Fibroblast of lung (primary cell): Measurements from ENCODE around the gene SIGLEC10. TPM values are rescaled to one million over a fixed set of nuclear protein-coding genes. Genes with fewer than 3 reads are reported as not detected.

Source experiments
- DNase-seq, 2 donors: peaks; one replicate each; pipeline versions ENCODE4 v3.0.0 to v3.0.0-alpha.2; 2010; ENCODE audit warnings: low read depth in 2 of 2
- H2AFZ ChIP-seq: 2 replicates; pipeline ENCODE4 v1.5.1; 2012; ENCODE audit warnings: low read length, control low read depth, inconsistent platforms
- H3K27ac ChIP-seq: 2 replicates; pipeline ENCODE4 v1.5.1; 2011; ENCODE audit warnings: low read length, control low read depth; ENCODE audit not compliant: insufficient read depth
- H3K27me3 ChIP-seq: 2 replicates; pipeline ENCODE4 v1.5.1; 2011; ENCODE audit warnings: mild to moderate bottlenecking, low read length; ENCODE audit not compliant: control insufficient read depth, insufficient read depth
- H3K36me3 ChIP-seq: 2 replicates; pipeline ENCODE4 v1.5.1; 2011; ENCODE audit warnings: low read length; ENCODE audit not compliant: control insufficient read depth, insufficient read depth
- H3K4me1 ChIP-seq: 2 replicates; pipeline ENCODE4 v1.5.1; 2011; ENCODE audit warnings: low read length; ENCODE audit not compliant: control insufficient read depth, insufficient read depth; ENCODE audit errors: extremely low read depth
- H3K4me2 ChIP-seq: 2 replicates; pipeline ENCODE4 v1.5.1; 2011; ENCODE audit warnings: low read length, control low read depth; ENCODE audit not compliant: insufficient read depth; ENCODE audit errors: extremely low read depth
- H3K4me3 ChIP-seq, 4 experiments: fragments of 200-600 bp in 1 of 4; sonication (generic) in 1 of 4; replicated peaks in 1 of 4; 2 replicates each; pipeline ENCODE4 v1.5.1; 2011 to 2016; ENCODE audit warnings: low read length in 4 of 4, low read depth in 3 of 4, mild to moderate bottlenecking in 3 of 4, control low read depth in 2 of 4, inconsistent platforms in 1 of 4, mixed read lengths in 1 of 4; ENCODE audit not compliant: insufficient read depth in 1 of 4; ENCODE audit errors: control extremely low read depth in 1 of 4
- H3K79me2 ChIP-seq: 2 replicates; pipeline ENCODE4 v1.5.1; 2012; ENCODE audit warnings: mild to moderate bottlenecking, low read length, inconsistent platforms; ENCODE audit not compliant: control insufficient read depth, insufficient read depth
- H3K9ac ChIP-seq: 2 replicates; pipeline ENCODE4 v1.5.1; 2011; ENCODE audit warnings: mild to moderate bottlenecking, low read length, control low read depth; ENCODE audit not compliant: insufficient read depth
- H3K9me3 ChIP-seq: 2 replicates; pipeline ENCODE4 v1.5.1; 2012; ENCODE audit warnings: low read depth, low read length; ENCODE audit not compliant: control insufficient read depth, insufficient read depth
- H4K20me1 ChIP-seq: 2 replicates; pipeline ENCODE4 v1.5.1; 2011; ENCODE audit warnings: low read length; ENCODE audit not compliant: control insufficient read depth, insufficient read depth; ENCODE audit errors: extremely low read depth
- CTCF ChIP-seq, 2 donors: IDR thresholded peaks in 1 of 2; conservative IDR thresholded peaks in 1 of 2; 1 replicate in 1 of 2; 2 replicates in 1 of 2; pipeline ENCODE4 v1.5.1; 2011 to 2012; ENCODE audit warnings: low read length in 2 of 2, control low read depth in 1 of 2, inconsistent platforms in 1 of 2, low read depth in 1 of 2, mild to moderate bottlenecking in 1 of 2
- EZH2 ChIP-seq: IDR thresholded peaks from 2 replicates; pipeline ENCODE4 v1.5.1; 2012; ENCODE audit warnings: low read length, control low read depth, mild to moderate bottlenecking; ENCODE audit errors: missing control alignments
- polyA plus RNA-seq, 2 donors: library from polyadenylated mRNA; depleted of rRNA in 1 of 2; stranded (reverse) in 1 of 2; unstranded in 1 of 2; fragments of >200 nt; gene quantifications; 2 replicates each; pipeline ENCODE4 v1.2.1, GENCODE V29; 2011 to 2012; ENCODE audit warnings: missing spikeins in 1 of 2
- total RNA-seq: library from RNA; depleted of rRNA; stranded (reverse); fragments of >200 nt; gene quantifications from 2 replicates; pipeline ENCODE4 v1.2.1, GENCODE V29; 2014

The SIGLEC10 gene
- total and polyA plus RNA-seq, 2 donors (not counting 1 experiment from before 2014, with no cell fraction given), result not detected

DNA sequence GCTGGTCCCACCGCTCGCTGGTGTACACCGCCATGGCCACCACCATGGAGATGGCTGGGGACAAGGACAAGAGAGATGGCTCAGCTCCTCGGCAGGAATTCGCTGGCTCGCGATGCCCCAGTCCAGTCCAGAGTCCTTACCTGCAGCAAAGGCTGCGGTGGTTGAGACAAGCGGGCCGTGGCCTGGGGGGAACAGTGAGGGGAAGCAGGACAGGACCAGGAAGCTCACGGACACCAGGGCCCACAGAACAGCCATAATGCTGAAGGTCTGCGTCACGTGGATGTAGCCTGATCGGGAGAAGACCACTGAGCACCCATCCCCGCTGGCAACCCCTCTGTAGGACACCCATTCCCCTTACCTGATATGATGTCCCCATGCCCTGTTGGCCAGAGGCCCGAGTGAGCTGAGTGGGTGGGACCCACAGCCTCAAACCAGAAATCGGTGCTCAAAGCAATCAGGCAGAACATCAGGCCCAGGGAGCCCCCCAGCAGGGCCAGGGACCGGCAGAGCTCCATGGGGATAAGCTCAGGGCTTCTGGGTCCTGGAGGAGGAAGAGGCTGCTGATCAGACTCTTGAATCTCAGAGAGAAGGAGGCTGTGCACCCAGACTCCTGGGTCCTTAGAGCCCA is 45.3 kb downstream of the SIGLEC10 start:
- TF ChIP-seq EZH2 (no peak), CTCF (conservative IDR thresholded peaks at IDR 0.05 in 1 of 2, IDR thresholded peaks at IDR 0.05 in 1 of 2; ENCODE audit: low read depth in 1 of 2, low read length in 2 of 2) (no peak)
- no peaks in the 10 kb centered on the region for H4K20me1 ChIP-seq

GRCh38 chr19:51371186-51371690 is 46.2 kb downstream of the SIGLEC10 start:
- Histone ChIP-seq H3K4me1 (peaks cover 3% of the 10 kb centered on the region), H3K79me2 (no peaks in the 10 kb centered on the region), H3K27ac (no peak overlapping the region), H3K4me3 (no peak overlapping the region), H2AFZ (no peak overlapping the region), H3K9me3 (no peaks in the 10 kb centered on the region), H4K20me1 (no peaks in the 10 kb centered on the region), H3K9ac (no peak overlapping the region), H3K4me2 (no peak overlapping the region), H3K27me3 (no peaks in the 10 kb centered on the region), H3K36me3 (no peaks in the 10 kb centered on the region)
- no peak for DNase-seq
- TF ChIP-seq EZH2, result no peak
- TF ChIP-seq CTCF (conservative IDR thresholded peaks at IDR 0.05 in 1 of 2, IDR thresholded peaks at IDR 0.05 in 1 of 2; ENCODE audit: low read depth in 1 of 2, low read length in 2 of 2), result no peak

More for the DNA sequence above, 45.3 kb downstream of the SIGLEC10 start:
- Histone ChIP-seq H3K79me2 (no peaks in the 10 kb centered on the region), H2AFZ (no peak overlapping the region), H3K9ac (no peak overlapping the region), H3K4me3 (no peak overlapping the region), H3K27me3 (no peaks in the 10 kb centered on the region), H3K4me2 (no peak overlapping the region), H3K4me1 (peaks cover 3% of the 10 kb centered on the region), H3K36me3 (no peaks in the 10 kb centered on the region), H3K27ac (no peak overlapping the region), H3K9me3 (no peaks in the 10 kb centered on the region)
- no peak for DNase-seq

- no peak for TF ChIP-seq EZH2
- TF ChIP-seq CTCF (conservative IDR thresholded peaks at IDR 0.05 in 1 of 2, IDR thresholded peaks at IDR 0.05 in 1 of 2; ENCODE audit: low read depth in 1 of 2, low read length in 2 of 2), result no peak
- Histone ChIP-seq H3K36me3 (no peaks in the 10 kb centered on the region), H4K20me1 (no peaks in the 10 kb centered on the region), H2AFZ (no peak overlapping the region), H3K79me2 (peaks cover 4% of the 10 kb centered on the region), H3K9me3 (no peaks in the 10 kb centered on the region), H3K4me3 (no peak overlapping the region), H3K4me2 (no peak overlapping the region), H3K27ac (no peak overlapping the region), H3K4me1 (peaks cover 6% of the 10 kb centered on the region), H3K27me3 (no peaks in the 10 kb centered on the region), H3K9ac (no peak overlapping the region)
- DNase-seq, result no peak
Observed at GRCh38 chr19:51370230-51370629, 47.2 kb downstream of the SIGLEC10 start.
